HCT116 (cell line): ENCODE measurements around the gene MYZAP. TPM values are rescaled to one million over a fixed set of nuclear protein-coding genes. Genes with fewer than 3 reads are reported as not detected.

ENCODE experiments used
- ATAC-seq: fragments of 200-7000 bp; cut with Tn5 transposase; 2 replicates; pipeline ENCODE4 v1.9.1; 2020; ENCODE audit warnings: mild to moderate bottlenecking, moderate library complexity
- BruUV-seq: library from RNA; stranded (reverse); fragments of 400-500 nt; replicated peaks from 2 replicates; lab custom pipeline; 2021; lab: Mats Ljungman, UMichigan
- CTCF ChIA-PET: fragments of 300-600 bp; sonication (Branson Sonifier 250); formaldehyde crosslinking; loops from one replicate; lab custom pipeline; 2021; ENCODE audit warnings: antibody characterized with exemption; lab: Charles Lee
- POLR2A ChIA-PET: fragments of 300-600, 350-600 bp; sonication (Branson Sonifier 250); formaldehyde crosslinking; loops from one replicate; lab custom pipeline; 2021; ENCODE audit warnings: antibody characterized with exemption; lab: Charles Lee
- RAD21 ChIA-PET, 2 experiments: fragments of 300-600 bp; sonication (Branson Sonifier 250); formaldehyde crosslinking; loops; one replicate each; lab custom pipeline; 2023; ENCODE audit warnings: low total read pairs in 2 of 2; ENCODE audit not compliant: uncharacterized antibody in 2 of 2, unreplicated experiment in 2 of 2, low non-redundant PET in 1 of 2; lab: Charles Lee
- DNase-seq: peaks from one replicate; pipeline ENCODE4 v3.0.0-alpha.2; 2010; ENCODE audit warnings: low read depth, low spot score
- H2AFZ ChIP-seq: fragments of 200-600 bp; shearing (Covaris generic), sonication (generic); 2 replicates; pipeline ENCODE4 v1.6.1; 2017; ENCODE audit warnings: low read depth, mixed run types, mixed read lengths, antibody characterized with exemption, low read length; ENCODE audit not compliant: poor library complexity, severe bottlenecking
- H3K27ac ChIP-seq: 2 replicates; pipeline ENCODE4 v1.5.1; 2012; ENCODE audit warnings: low read depth, low read length
- H3K27me3 ChIP-seq: fragments of 200-600 bp; sonication (generic); 2 replicates; pipeline ENCODE4 v1.6.1; 2016; ENCODE audit warnings: mixed run types, low read length, mixed read lengths; ENCODE audit not compliant: insufficient read depth
- H3K36me3 ChIP-seq, 2 experiments: fragments of 200-500 bp in 1 of 2; fragments of 200-600 bp in 1 of 2; sonication (Bioruptor generic) in 1 of 2; sonication (generic) in 1 of 2; 2 replicates each; pipeline versions ENCODE4 v1.5.1 to v1.6.1; 2014 to 2016; ENCODE audit warnings: low read length in 2 of 2, inconsistent platforms in 1 of 2, mixed read lengths in 1 of 2, mixed run types in 1 of 2; ENCODE audit not compliant: insufficient read depth in 2 of 2, control insufficient read depth in 1 of 2
- H3K4me1 ChIP-seq, 2 experiments: fragments of 200-600 bp in 1 of 2; sonication (generic) in 1 of 2; 2 replicates each; pipeline versions ENCODE4 v1.5.1 to v1.6.1; 2012 to 2017; ENCODE audit warnings: low read length in 2 of 2, inconsistent platforms in 1 of 2, mild to moderate bottlenecking in 1 of 2, mixed read lengths in 1 of 2, mixed run types in 1 of 2, moderate library complexity in 1 of 2; ENCODE audit not compliant: insufficient read depth in 2 of 2, control insufficient read depth in 1 of 2
- H3K4me2 ChIP-seq: fragments of 200-600 bp; sonication (generic); 2 replicates; pipeline ENCODE4 v1.6.1; 2017; ENCODE audit warnings: mixed run types, low read length, mixed read lengths
- H3K4me3 ChIP-seq, 2 experiments: fragments of 200-600 bp in 1 of 2; sonication (generic) in 1 of 2; replicated peaks in 1 of 2; 2 replicates each; pipeline ENCODE4 v1.5.1; 2011 to 2016; ENCODE audit warnings: low read length in 2 of 2, control low read depth in 1 of 2, low read depth in 1 of 2, mild to moderate bottlenecking in 1 of 2, mixed read lengths in 1 of 2, mixed run types in 1 of 2
- H3K79me2 ChIP-seq: fragments of 200-600 bp; sonication (generic); 2 replicates; pipeline ENCODE4 v1.6.1; 2017; ENCODE audit warnings: mild to moderate bottlenecking, mixed run types, low read length, moderate library complexity, mixed read lengths; ENCODE audit not compliant: insufficient read depth
- H3K9ac ChIP-seq: fragments of 200-600 bp; sonication (generic); 2 replicates; pipeline ENCODE4 v1.6.1; 2016; ENCODE audit warnings: low read length, mixed read lengths
- H3K9me2 ChIP-seq: fragments of 200-600 bp; sonication (generic), shearing (Covaris generic); 2 replicates; pipeline ENCODE4 v1.6.1; 2017; ENCODE audit warnings: mixed run types, mild to moderate bottlenecking, moderate library complexity; ENCODE audit not compliant: insufficient read depth
- H3K9me3 ChIP-seq, 2 experiments: fragments of 200-500 bp in 1 of 2; fragments of 200-600 bp in 1 of 2; sonication (Bioruptor generic) in 1 of 2; sonication (generic) in 1 of 2; 2 replicates each; pipeline ENCODE4 v1.6.1; 2014 to 2017; ENCODE audit warnings: low read length in 2 of 2, mixed read lengths in 2 of 2, inconsistent platforms in 1 of 2, low read depth in 1 of 2, mild to moderate bottlenecking in 1 of 2, mixed run types in 1 of 2, moderate library complexity in 1 of 2; ENCODE audit not compliant: control insufficient read depth in 1 of 2, insufficient read depth in 1 of 2
- H4K20me1 ChIP-seq: fragments of 200-600 bp; sonication (generic), shearing (Covaris generic); 2 replicates; pipeline ENCODE4 v1.6.1; 2017; ENCODE audit warnings: mixed run types, mild to moderate bottlenecking, moderate library complexity; ENCODE audit not compliant: insufficient read depth
- CBX3 ChIP-seq: IDR thresholded peaks from 2 replicates; pipeline ENCODE4 v1.6.1; 2012; ENCODE audit warnings: low read depth
- CEBPB ChIP-seq: IDR thresholded peaks from 2 replicates; pipeline ENCODE4 v1.6.1; 2012; ENCODE audit warnings: low read depth
- CTCF ChIP-seq, 3 experiments: fragments of 200-600 bp in 1 of 3; sonication (generic) in 1 of 3; IDR thresholded peaks in 2 of 3; conservative IDR thresholded peaks in 1 of 3; 2 replicates each; pipeline ENCODE4 v1.5.1; 2012 to 2017; ENCODE audit warnings: low read depth in 2 of 3, low read length in 2 of 3, antibody characterized with exemption in 1 of 3, borderline replicate concordance in 1 of 3, control low read depth in 1 of 3, mild to moderate bottlenecking in 1 of 3, mixed read lengths in 1 of 3, mixed run types in 1 of 3, moderate library complexity in 1 of 3; ENCODE audit not compliant: insufficient read depth in 1 of 3
- ELF1 ChIP-seq: IDR thresholded peaks from 2 replicates; pipeline ENCODE4 v1.6.1; 2012; ENCODE audit warnings: low read depth, borderline replicate concordance
- EZH2phosphoT487 ChIP-seq: fragments of 200-600 bp; IDR thresholded peaks from 2 replicates; pipeline ENCODE4 v1.6.1; 2018; ENCODE audit warnings: antibody characterized with exemption, borderline replicate concordance
- FOSL1 ChIP-seq: IDR thresholded peaks from 2 replicates; pipeline ENCODE4 v1.6.1; 2012; ENCODE audit warnings: low read depth
- POLR2A ChIP-seq: IDR thresholded peaks from 2 replicates; pipeline ENCODE4 v1.7.0; 2011; ENCODE audit warnings: borderline replicate concordance; ENCODE audit not compliant: insufficient read depth, insufficient read length; ENCODE audit errors: extremely low read depth
- POLR2AphosphoS5 ChIP-seq: IDR thresholded peaks from 2 replicates; pipeline ENCODE4 v1.6.1; 2011; ENCODE audit warnings: mild to moderate bottlenecking, low read depth, low read length, moderate library complexity
- RAD21 ChIP-seq: IDR thresholded peaks from 2 replicates; pipeline ENCODE4 v1.6.1; 2012; ENCODE audit warnings: low read depth, mild to moderate bottlenecking
- SP1 ChIP-seq: IDR thresholded peaks from 2 replicates; pipeline ENCODE4 v1.6.1; 2012; ENCODE audit warnings: low read depth
- SRF ChIP-seq: IDR thresholded peaks from 2 replicates; pipeline ENCODE4 v1.6.1; 2012; ENCODE audit warnings: low read depth
- TCF7L2 ChIP-seq: IDR thresholded peaks from 2 replicates; pipeline ENCODE4 v1.7.0; 2011; ENCODE audit warnings: borderline replicate concordance, inconsistent platforms; ENCODE audit not compliant: insufficient read depth, insufficient read length; ENCODE audit errors: extremely low read depth
- YY1 ChIP-seq: IDR thresholded peaks from 2 replicates; pipeline ENCODE4 v1.6.1; 2011; ENCODE audit warnings: low read length, low read depth, moderate library complexity, mild to moderate bottlenecking; ENCODE audit not compliant: insufficient replicate concordance; ENCODE audit errors: extremely low read depth
- ZFX ChIP-seq: fragments of 450-650 bp; IDR thresholded peaks from 2 replicates; pipeline ENCODE4 v1.6.1; 2017
- ZNF274 ChIP-seq: fragments of 200-500 bp; sonication (Bioruptor generic); IDR thresholded peaks from 2 replicates; pipeline ENCODE4 v1.6.1; 2014; ENCODE audit warnings: mild to moderate bottlenecking, low read depth, low read length, inconsistent platforms
- intact Hi-C: fragments of 100-400 bp; cut with micrococcal nuclease; formaldehyde crosslinking; loops from 2 replicates; pipeline ENCODE4 v1.10.0; 2022
- total RNA-seq: library from RNA; stranded (reverse); gene quantifications from one replicate; pipeline ENCODE4 v1.2.1, GENCODE V29; 2021; ENCODE audit not compliant: unreplicated experiment
- TF ChIP-seq, protein P1 (sequence below): IDR thresholded peaks from 2 replicates; pipeline ENCODE4 v1.6.1; 2011; ENCODE audit warnings: mild to moderate bottlenecking, low read length, moderate library complexity; ENCODE audit not compliant: insufficient replicate concordance; ENCODE audit errors: extremely low read depth
- TF ChIP-seq, protein P2 (sequence below): IDR thresholded peaks from 2 replicates; pipeline ENCODE4 v1.6.1; 2012; ENCODE audit warnings: low read depth

The MYZAP gene
- total RNA-seq, 1 experiment from 2014 or later = 5.8 TPM

- H4K20me1 ChIP-seq = no peaks in the 10 kb centered on the region
- no peak overlapping the region for H3K4me2 ChIP-seq
- RAD21 ChIA-PET = no interaction called here
- intact Hi-C loops = no loop called here
- no peaks in the 10 kb centered on the region for H3K9me2 ChIP-seq
- no peak for DNase-seq
- H3K9me3 ChIP-seq = no peaks in the 10 kb centered on the region
- no peak for ATAC-seq
- BruUV-seq = no TSS peak
- H2AFZ ChIP-seq = no peak overlapping the region
- POLR2A ChIA-PET = no interaction called here
- H3K27me3 ChIP-seq = no peaks in the 10 kb centered on the region
- H3K27ac ChIP-seq = no peak overlapping the region
- no peak overlapping the region for H3K9ac ChIP-seq
- TF ChIP-seq ZFX = no peak
- TF ChIP-seq RAD21 = no peak
- no peak for TF ChIP-seq YY1
- no peak for TF ChIP-seq EZH2phosphoT487
- TF ChIP-seq TCF7L2 = no peak
- TF ChIP-seq FOSL1 = no peak
- TF ChIP-seq POLR2AphosphoS5 = no peak
- TF ChIP-seq, protein P1, sequence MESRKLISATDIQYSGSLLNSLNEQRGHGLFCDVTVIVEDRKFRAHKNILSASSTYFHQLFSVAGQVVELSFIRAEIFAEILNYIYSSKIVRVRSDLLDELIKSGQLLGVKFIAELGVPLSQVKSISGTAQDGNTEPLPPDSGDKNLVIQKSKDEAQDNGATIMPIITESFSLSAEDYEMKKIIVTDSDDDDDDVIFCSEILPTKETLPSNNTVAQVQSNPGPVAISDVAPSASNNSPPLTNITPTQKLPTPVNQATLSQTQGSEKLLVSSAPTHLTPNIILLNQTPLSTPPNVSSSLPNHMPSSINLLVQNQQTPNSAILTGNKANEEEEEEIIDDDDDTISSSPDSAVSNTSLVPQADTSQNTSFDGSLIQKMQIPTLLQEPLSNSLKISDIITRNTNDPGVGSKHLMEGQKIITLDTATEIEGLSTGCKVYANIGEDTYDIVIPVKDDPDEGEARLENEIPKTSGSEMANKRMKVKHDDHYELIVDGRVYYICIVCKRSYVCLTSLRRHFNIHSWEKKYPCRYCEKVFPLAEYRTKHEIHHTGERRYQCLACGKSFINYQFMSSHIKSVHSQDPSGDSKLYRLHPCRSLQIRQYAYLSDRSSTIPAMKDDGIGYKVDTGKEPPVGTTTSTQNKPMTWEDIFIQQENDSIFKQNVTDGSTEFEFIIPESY = no peak
- TF ChIP-seq, protein P2, sequence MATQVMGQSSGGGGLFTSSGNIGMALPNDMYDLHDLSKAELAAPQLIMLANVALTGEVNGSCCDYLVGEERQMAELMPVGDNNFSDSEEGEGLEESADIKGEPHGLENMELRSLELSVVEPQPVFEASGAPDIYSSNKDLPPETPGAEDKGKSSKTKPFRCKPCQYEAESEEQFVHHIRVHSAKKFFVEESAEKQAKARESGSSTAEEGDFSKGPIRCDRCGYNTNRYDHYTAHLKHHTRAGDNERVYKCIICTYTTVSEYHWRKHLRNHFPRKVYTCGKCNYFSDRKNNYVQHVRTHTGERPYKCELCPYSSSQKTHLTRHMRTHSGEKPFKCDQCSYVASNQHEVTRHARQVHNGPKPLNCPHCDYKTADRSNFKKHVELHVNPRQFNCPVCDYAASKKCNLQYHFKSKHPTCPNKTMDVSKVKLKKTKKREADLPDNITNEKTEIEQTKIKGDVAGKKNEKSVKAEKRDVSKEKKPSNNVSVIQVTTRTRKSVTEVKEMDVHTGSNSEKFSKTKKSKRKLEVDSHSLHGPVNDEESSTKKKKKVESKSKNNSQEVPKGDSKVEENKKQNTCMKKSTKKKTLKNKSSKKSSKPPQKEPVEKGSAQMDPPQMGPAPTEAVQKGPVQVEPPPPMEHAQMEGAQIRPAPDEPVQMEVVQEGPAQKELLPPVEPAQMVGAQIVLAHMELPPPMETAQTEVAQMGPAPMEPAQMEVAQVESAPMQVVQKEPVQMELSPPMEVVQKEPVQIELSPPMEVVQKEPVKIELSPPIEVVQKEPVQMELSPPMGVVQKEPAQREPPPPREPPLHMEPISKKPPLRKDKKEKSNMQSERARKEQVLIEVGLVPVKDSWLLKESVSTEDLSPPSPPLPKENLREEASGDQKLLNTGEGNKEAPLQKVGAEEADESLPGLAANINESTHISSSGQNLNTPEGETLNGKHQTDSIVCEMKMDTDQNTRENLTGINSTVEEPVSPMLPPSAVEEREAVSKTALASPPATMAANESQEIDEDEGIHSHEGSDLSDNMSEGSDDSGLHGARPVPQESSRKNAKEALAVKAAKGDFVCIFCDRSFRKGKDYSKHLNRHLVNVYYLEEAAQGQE = no peak
- TF ChIP-seq ZNF274 = no peak
- no peak for TF ChIP-seq CBX3
- no peak for TF ChIP-seq CTCF (IDR thresholded peaks at IDR 0.05 in 2 of 3, conservative IDR thresholded peaks at IDR 0.05 in 1 of 3; ENCODE audit: borderline replicate concordance in 1 of 3, insufficient read depth in 1 of 3, low read depth in 2 of 3, low read length in 2 of 3)
- TF ChIP-seq CEBPB = no peak
- no peak for TF ChIP-seq SP1
- TF ChIP-seq ELF1 = no peak
- TF ChIP-seq POLR2A = no peak
- no peak for TF ChIP-seq SRF
- TF ChIP-seq, all 23 proteins: peak for 0
- CTCF ChIA-PET = interaction anchor here (1.2 kb wide), 1 partner anchor 14 kb away, joined by 3 read pairs; no protein-coding TSS in a partner anchor
- Histone ChIP-seq H3K4me1 (peaks cover 25 to 46% of the 10 kb centered on the region in 2 experiments), H3K36me3 (no peaks in the 10 kb centered on the region), H3K4me3 (no peak overlapping the region), H3K79me2 (no peaks in the 10 kb centered on the region)
Measured at GRCh38 chr15:57605491-57605890, 13.8 kb downstream of the MYZAP start.
